Effector memory CD4-positive, alpha-beta T cell (primary cell): Measurements from ENCODE around the gene ARHGEF33.
"Not testable (repeated sequence)": the region's sequence is repeated elsewhere in the genome, so short reads cannot be mapped to it uniquely, and the experiment has no call there.

Experiments
- DNase-seq, 3 donors: peaks; one replicate each; pipeline ENCODE4 v3.0.0-alpha.2; 2020
- H3K27ac ChIP-seq: 2 replicates; pipeline ENCODE4 v1.7.0; 2013; ENCODE audit warnings: mild to moderate bottlenecking, low read length, moderate library complexity; ENCODE audit not compliant: insufficient read depth, poor library complexity, severe bottlenecking
- H3K27me3 ChIP-seq: replicated peaks from 2 replicates; pipeline ENCODE4 v1.7.0; 2013; ENCODE audit warnings: mild to moderate bottlenecking, low read length; ENCODE audit not compliant: insufficient read depth, control insufficient read depth, poor library complexity, severe bottlenecking
- H3K36me3 ChIP-seq: 2 replicates; pipeline ENCODE4 v1.7.0; 2013; ENCODE audit warnings: mild to moderate bottlenecking, low read length, moderate library complexity; ENCODE audit not compliant: control insufficient read depth, insufficient read depth
- H3K4me1 ChIP-seq: 2 replicates; pipeline ENCODE4 v1.7.0; 2013; ENCODE audit warnings: low read length, mild to moderate bottlenecking; ENCODE audit not compliant: control insufficient read depth, insufficient read depth, poor library complexity, severe bottlenecking
- H3K4me3 ChIP-seq: 2 replicates; pipeline ENCODE4 v1.7.0; 2013; ENCODE audit warnings: low read length, low read depth, mild to moderate bottlenecking; ENCODE audit not compliant: insufficient read depth, poor library complexity, severe bottlenecking
- H3K9me3 ChIP-seq: 2 replicates; pipeline ENCODE4 v1.7.0; 2013; ENCODE audit warnings: mild to moderate bottlenecking, low read length, moderate library complexity; ENCODE audit not compliant: control insufficient read depth

Gene ARHGEF33

DNA sequence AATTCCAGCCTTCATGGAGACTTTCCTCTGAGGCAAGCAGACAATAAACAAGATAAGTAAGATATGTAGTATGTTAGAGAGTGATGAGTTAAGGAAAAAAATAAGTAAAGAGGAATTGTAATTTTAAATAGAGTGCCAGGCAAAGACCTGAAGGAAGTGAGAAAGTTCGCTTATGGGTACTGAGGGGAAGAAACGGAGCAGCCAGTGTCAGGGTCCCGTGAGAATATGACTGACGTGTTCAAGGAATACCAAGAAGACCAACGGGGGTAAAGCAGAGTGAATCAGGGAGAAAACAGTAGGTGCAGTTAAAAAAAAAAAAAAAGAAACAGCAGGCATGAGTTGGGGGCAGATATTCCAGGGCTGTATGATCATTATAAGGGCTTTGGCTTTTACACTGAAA is 45.1 kb downstream of the ARHGEF33 start:
- Histone ChIP-seq H3K27me3 (no peaks in the 10 kb centered on the region), H3K36me3 (no peaks in the 10 kb centered on the region), H3K4me1 (no peaks in the 10 kb centered on the region), H3K9me3 (no peaks in the 10 kb centered on the region), H3K27ac (no peak overlapping the region), H3K4me3 (no peak overlapping the region)
- DNase-seq: no peak

- DNase-seq: no peak
- Histone ChIP-seq H3K27ac (no peak overlapping the region), H3K27me3 (no peaks in the 10 kb centered on the region), H3K9me3 (no peaks in the 10 kb centered on the region), H3K36me3 (no peaks in the 10 kb centered on the region), H3K4me1 (no peaks in the 10 kb centered on the region), H3K4me3 (no peak overlapping the region)
Measured at GRCh38 chr2:38935568-38936172, 46.0 kb downstream of the ARHGEF33 start.

DNA sequence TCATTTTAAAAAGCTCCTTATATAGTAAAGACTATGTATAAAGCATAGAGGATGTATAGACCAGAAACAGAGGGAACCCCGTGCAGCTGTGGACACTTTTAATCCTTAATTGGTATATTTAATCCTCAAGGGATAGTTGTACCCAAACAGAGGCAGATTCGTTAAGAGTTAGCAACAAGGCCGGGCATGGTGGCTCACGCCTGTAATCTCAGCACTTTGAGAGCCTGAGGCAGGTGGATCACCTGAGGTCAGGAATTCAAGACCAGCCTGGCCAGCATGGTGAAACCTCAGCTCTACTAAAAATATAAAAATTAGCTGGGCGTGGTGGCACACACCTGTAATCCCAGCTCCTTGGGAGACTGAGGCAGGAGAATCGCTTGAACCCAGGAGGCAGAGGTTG is 46.8 kb downstream of the ARHGEF33 start:
- DNase-seq, H3K9me3 ChIP-seq, H3K27ac ChIP-seq, H3K4me3 ChIP-seq, H3K27me3 ChIP-seq, H3K4me1 ChIP-seq, H3K36me3 ChIP-seq: not testable (repeated sequence)

DNA sequence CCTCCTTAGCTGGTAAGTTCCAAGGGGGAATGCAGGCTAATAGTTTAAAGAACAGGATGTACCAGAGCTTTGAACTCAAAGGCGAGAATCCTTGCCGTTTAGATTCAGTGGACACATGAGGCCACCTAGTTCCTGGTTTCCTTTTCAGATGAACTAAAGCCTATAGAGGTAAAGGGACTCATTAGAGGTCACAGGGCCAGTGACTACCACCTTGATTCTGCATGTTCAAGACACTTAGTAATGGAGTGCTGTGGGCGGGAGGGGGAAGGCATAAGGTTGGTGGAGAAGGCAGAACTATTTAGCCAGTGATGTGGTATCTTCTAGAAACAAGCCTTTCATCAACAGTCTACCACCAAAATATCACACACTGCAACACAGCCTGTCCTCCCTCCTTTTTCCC is 47.9 kb downstream of the ARHGEF33 start:
- no peak for DNase-seq
- H3K4me1 ChIP-seq: no peaks in the 10 kb centered on the region
- no peak overlapping the region for H3K4me3 ChIP-seq
- no peaks in the 10 kb centered on the region for H3K36me3 ChIP-seq
- H3K9me3 ChIP-seq: no peaks in the 10 kb centered on the region
- no peak overlapping the region for H3K27ac ChIP-seq
- no peaks in the 10 kb centered on the region for H3K27me3 ChIP-seq

GRCh38 chr2:38940746-38941145 is 51.1 kb downstream of the ARHGEF33 start:
- H3K9me3 ChIP-seq: no peaks in the 10 kb centered on the region
- no peaks in the 10 kb centered on the region for H3K4me1 ChIP-seq
- H3K4me3 ChIP-seq: no peak overlapping the region
- H3K27ac ChIP-seq: no peak overlapping the region
- no peaks in the 10 kb centered on the region for H3K36me3 ChIP-seq
- DNase-seq: no peak
- no peaks in the 10 kb centered on the region for H3K27me3 ChIP-seq

DNA sequence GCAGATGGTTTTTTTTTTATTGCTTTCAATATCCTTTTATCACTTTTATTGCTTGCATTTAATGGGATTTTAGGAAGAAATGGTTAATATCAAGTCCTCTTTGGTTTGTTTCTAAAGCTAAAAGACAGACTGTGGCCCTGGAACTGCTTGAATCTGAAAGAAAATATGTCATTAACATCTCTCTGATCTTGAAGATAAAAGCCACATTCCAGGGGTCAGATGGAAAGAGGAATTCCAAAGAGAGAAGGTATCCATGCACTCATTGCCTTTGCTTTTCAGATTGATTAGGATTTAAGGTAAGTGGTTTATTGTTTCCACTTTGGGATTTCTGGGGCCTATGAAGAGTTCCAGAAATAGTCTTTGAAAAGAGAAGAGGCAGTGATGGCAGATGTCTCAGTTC is 54.1 kb downstream of the ARHGEF33 start:
- Histone ChIP-seq H3K27me3 (no peaks in the 10 kb centered on the region), H3K27ac (no peak overlapping the region), H3K4me3 (no peak overlapping the region), H3K9me3 (no peaks in the 10 kb centered on the region), H3K36me3 (no peaks in the 10 kb centered on the region), H3K4me1 (no peaks in the 10 kb centered on the region)
- DNase-seq: no peak

- Histone ChIP-seq H3K27me3 (no peaks in the 10 kb centered on the region), H3K27ac (no peak overlapping the region), H3K4me3 (no peak overlapping the region), H3K36me3 (no peaks in the 10 kb centered on the region), H3K9me3 (no peaks in the 10 kb centered on the region), H3K4me1 (no peaks in the 10 kb centered on the region)
- DNase-seq: no peak
Measured at GRCh38 chr2:38945372-38945771, 55.7 kb downstream of the ARHGEF33 start.

DNA sequence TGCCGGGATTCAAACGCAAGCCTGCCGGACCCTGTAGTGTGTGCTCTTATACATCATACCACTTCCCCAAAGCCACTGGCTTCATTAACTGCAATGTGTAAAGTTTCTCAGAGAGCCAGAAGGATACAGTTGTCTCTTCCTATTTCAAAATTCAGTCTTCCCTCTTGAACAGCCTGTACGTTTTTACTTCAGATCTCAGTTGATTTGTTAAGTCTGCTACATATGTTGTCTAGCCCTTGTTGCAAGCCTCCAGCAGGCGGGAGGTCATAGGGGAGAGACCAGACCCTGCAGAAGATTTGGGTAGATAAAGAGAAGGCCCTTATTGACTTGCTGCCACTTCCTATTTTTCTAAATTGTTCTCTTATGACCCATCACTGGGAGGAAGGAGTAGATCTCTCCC is 56.2 kb downstream of the ARHGEF33 start:
- H3K27me3 ChIP-seq: no peaks in the 10 kb centered on the region
- H3K4me1 ChIP-seq: no peaks in the 10 kb centered on the region
- no peaks in the 10 kb centered on the region for H3K9me3 ChIP-seq
- H3K27ac ChIP-seq: no peak overlapping the region
- H3K36me3 ChIP-seq: no peaks in the 10 kb centered on the region
- DNase-seq: no peak
- H3K4me3 ChIP-seq: no peak overlapping the region

- peak; percentile 18 to 46 (median 21) for DNase-seq
- no peaks in the 10 kb centered on the region for H3K36me3 ChIP-seq
Measured at GRCh38 chr2:38947241-38948239, 57.9 kb downstream of the ARHGEF33 start.

DNA sequence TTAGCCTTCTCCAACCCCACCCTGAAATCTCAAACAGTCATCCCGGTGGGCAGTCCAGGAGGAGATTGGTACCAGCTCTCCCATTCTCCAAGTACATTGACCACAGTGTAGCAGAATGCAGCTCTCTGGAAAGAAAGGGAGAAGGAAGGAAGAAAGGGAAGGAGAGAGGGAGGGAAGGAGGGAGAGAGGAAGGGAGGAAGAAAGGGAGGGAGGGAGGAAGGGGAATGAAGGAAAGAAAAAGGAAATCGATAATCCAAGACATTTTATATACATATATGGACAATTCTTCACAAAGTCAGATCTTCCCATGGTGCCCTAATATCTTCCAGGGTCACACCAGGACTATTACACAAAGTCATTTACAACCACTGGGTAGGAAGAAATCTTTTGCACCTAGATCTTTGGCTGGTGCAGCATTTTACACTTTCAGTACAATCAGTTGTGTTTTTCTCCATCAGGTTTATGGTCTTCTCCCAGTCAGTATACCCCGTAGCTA is 58.8 kb downstream of the ARHGEF33 start:
- Histone ChIP-seq H3K4me3 (no peak overlapping the region), H3K4me1 (no peaks in the 10 kb centered on the region), H3K27ac (no peak overlapping the region), H3K9me3 (no peaks in the 10 kb centered on the region), H3K27me3 (no peaks in the 10 kb centered on the region), H3K36me3 (no peaks in the 10 kb centered on the region)
- no peak for DNase-seq

More at GRCh38 chr2:38947241-38948239, 57.9 kb downstream of the ARHGEF33 start:
- H3K27ac ChIP-seq: no peak overlapping the region
- no peaks in the 10 kb centered on the region for H3K9me3 ChIP-seq
- no peaks in the 10 kb centered on the region for H3K27me3 ChIP-seq
- no peaks in the 10 kb centered on the region for H3K4me1 ChIP-seq
- H3K4me3 ChIP-seq: no peak overlapping the region
